Mucosa of descending colon (tissue), 3 donors: Measurements from ENCODE around the gene FARS2. TPM values are rescaled to one million over a fixed set of nuclear protein-coding genes. Genes with fewer than 3 reads are reported as not detected.

Source experiments
- ATAC-seq: fragments of 200-7000 bp; cut with Tn5 transposase; one replicate; pipeline ENCODE4 v1.9.1; 2020; ENCODE audit warnings: mild to moderate bottlenecking, moderate library complexity
- DNase-seq, 3 donors: peaks; one replicate each; pipeline ENCODE4 v3.0.0-alpha.2; 2020
- H3K36me3 ChIP-seq: fragments of 200-600 bp; one replicate; pipeline ENCODE4 v1.8.0; 2021; ENCODE audit warnings: low read depth, mild to moderate bottlenecking
- H3K4me1 ChIP-seq: fragments of 200-600 bp; one replicate; pipeline ENCODE4 v1.8.0; 2021; ENCODE audit warnings: low read depth, mild to moderate bottlenecking
- H3K4me3 ChIP-seq: fragments of 200-600 bp; one replicate; pipeline ENCODE4 v1.8.0; 2021; ENCODE audit warnings: mild to moderate bottlenecking
- H3K9me3 ChIP-seq: fragments of 200-600 bp; one replicate; pipeline ENCODE4 v1.8.0; 2021; ENCODE audit warnings: mild to moderate bottlenecking
- intact Hi-C, 2 donors: fragments of 100-400 bp; cut with DNase I in 1 of 2; cut with micrococcal nuclease in 1 of 2; formaldehyde crosslinking; loops; one replicate each; pipeline versions ENCODE4 v1.11.0 to v1.11.1; 2022; cut with DNase I, micrococcal nuclease
- total RNA-seq, 3 donors: library from RNA; stranded (reverse); fragmentation: NEBNext Ultra II Directional in 2 of 3; extraction: Animal tissue kit (Norgen Biotek cat#: 25700) in 2 of 3; gene quantifications; one replicate each; pipeline versions ENCODE4 v1.2.1 to v1.2.4, GENCODE V29; 2021 to 2023
- TF ChIP-seq, protein P1 (sequence below): fragments of 200-600 bp; IDR thresholded peaks from one replicate; pipeline ENCODE4 v1.8.0; 2022; ENCODE audit warnings: antibody characterized with exemption, mild to moderate bottlenecking
- donor health status: DM: no; HTN: no; CAD: no; lungs with moderate emphysema.
- donor health status: DM: no; HTN: no; CAD: no.
- donor health status: DM: no; HTN: yes; CAD: no.

The FARS2 gene
- total RNA-seq, 3 donors from 2014 or later = 15.2 to 21.6 (median 17.2) TPM

DNA sequence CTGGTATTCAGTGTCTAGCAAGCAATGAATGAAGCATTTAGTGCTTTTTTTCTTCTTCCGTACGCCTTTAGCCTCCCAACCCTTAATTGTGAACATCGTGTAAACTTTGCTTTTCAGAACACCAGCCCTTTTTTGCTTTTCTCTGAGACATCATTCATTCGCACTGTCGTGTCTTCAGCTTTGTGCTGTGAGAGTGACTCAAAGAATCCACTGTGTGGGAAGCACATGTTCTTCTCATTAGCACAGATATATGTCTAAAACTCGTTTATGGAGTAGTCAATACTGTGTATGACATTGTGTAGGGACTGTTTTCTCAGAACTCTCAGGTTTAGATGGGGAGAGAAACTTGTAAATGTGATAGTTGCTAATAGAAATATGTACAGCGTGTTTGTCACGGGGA is 279.1 kb downstream of the FARS2 start:
- DNase-seq (no peak), ATAC-seq (no peak)
- Histone ChIP-seq H3K9me3 (no peaks in the 10 kb centered on the region), H3K4me1 (no peaks in the 10 kb centered on the region), H3K4me3 (no peak overlapping the region), H3K36me3 (no peaks in the 10 kb centered on the region)
- TF ChIP-seq, protein P1, sequence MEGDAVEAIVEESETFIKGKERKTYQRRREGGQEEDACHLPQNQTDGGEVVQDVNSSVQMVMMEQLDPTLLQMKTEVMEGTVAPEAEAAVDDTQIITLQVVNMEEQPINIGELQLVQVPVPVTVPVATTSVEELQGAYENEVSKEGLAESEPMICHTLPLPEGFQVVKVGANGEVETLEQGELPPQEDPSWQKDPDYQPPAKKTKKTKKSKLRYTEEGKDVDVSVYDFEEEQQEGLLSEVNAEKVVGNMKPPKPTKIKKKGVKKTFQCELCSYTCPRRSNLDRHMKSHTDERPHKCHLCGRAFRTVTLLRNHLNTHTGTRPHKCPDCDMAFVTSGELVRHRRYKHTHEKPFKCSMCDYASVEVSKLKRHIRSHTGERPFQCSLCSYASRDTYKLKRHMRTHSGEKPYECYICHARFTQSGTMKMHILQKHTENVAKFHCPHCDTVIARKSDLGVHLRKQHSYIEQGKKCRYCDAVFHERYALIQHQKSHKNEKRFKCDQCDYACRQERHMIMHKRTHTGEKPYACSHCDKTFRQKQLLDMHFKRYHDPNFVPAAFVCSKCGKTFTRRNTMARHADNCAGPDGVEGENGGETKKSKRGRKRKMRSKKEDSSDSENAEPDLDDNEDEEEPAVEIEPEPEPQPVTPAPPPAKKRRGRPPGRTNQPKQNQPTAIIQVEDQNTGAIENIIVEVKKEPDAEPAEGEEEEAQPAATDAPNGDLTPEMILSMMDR = no peak
- intact Hi-C loops = no loop called here

GRCh38 chr6:5541025-5541424 is 279.7 kb downstream of the FARS2 start:
- no peaks in the 10 kb centered on the region for H3K4me1 ChIP-seq
- no peak overlapping the region for H3K4me3 ChIP-seq
- no peaks in the 10 kb centered on the region for H3K9me3 ChIP-seq
- DNase-seq = no peak
- intact Hi-C loops = no loop called here
- TF ChIP-seq, protein P1 = no peak
- no peaks in the 10 kb centered on the region for H3K36me3 ChIP-seq
- no peak for ATAC-seq

- intact Hi-C loops = no loop called here
- ATAC-seq (no peak), DNase-seq (no peak)
- Histone ChIP-seq H3K36me3 (no peaks in the 10 kb centered on the region), H3K9me3 (no peaks in the 10 kb centered on the region), H3K4me1 (no peaks in the 10 kb centered on the region), H3K4me3 (no peak overlapping the region)
- TF ChIP-seq, protein P1 = no peak
Measured at GRCh38 chr6:5541751-5542432, 280.6 kb downstream of the FARS2 start.

- Histone ChIP-seq H3K9me3 (no peaks in the 10 kb centered on the region), H3K4me3 (no peak overlapping the region), H3K4me1 (no peaks in the 10 kb centered on the region), H3K36me3 (no peaks in the 10 kb centered on the region)
- ATAC-seq = no peak
- intact Hi-C loops = no loop called here
- no peak for DNase-seq
- TF ChIP-seq, protein P1 = no peak
Measured at GRCh38 chr6:5547556-5547955, 286.2 kb downstream of the FARS2 start.

DNA sequence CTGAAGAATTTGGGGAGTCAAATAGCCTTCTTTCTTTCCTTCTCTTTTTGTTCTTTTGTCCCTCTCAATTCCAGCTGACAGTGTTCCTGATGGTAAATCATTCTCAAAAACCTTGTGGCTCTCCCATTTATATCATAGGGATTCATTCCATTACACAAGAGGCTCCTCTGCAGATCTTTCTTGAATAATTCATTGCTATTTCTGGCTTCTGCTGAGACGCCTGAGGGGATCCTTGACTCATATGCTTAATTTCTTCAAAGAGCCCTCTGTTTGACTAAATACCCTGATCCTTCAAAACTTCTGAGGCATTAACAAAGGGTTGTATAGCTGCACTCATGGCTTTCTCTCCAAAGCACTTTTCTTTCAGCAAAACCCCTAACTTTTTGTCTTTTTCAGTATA is 289.3 kb downstream of the FARS2 start:
- H3K36me3 ChIP-seq = no peaks in the 10 kb centered on the region
- intact Hi-C loops = no loop called here
- TF ChIP-seq, protein P1 = no peak
- ATAC-seq = no peak
- H3K4me1 ChIP-seq = no peaks in the 10 kb centered on the region
- no peak overlapping the region for H3K4me3 ChIP-seq
- DNase-seq = no peak
- H3K9me3 ChIP-seq = no peaks in the 10 kb centered on the region

- ATAC-seq (no peak), DNase-seq (no peak)
- H3K9me3 ChIP-seq = no peaks in the 10 kb centered on the region
- no peaks in the 10 kb centered on the region for H3K4me1 ChIP-seq
- intact Hi-C loops = no loop called here
- H3K36me3 ChIP-seq = no peaks in the 10 kb centered on the region
- no peak overlapping the region for H3K4me3 ChIP-seq
- TF ChIP-seq, protein P1 = no peak
Measured at GRCh38 chr6:5552243-5552642, 290.9 kb downstream of the FARS2 start.
